ENCODE measurements around the gene RAD51B.

The RAD51B gene

GRCh38 chr14:68772761-68773381 lies 953.3 kb downstream of the RAD51B start:
- DNase-seq, result no peak

DNA sequence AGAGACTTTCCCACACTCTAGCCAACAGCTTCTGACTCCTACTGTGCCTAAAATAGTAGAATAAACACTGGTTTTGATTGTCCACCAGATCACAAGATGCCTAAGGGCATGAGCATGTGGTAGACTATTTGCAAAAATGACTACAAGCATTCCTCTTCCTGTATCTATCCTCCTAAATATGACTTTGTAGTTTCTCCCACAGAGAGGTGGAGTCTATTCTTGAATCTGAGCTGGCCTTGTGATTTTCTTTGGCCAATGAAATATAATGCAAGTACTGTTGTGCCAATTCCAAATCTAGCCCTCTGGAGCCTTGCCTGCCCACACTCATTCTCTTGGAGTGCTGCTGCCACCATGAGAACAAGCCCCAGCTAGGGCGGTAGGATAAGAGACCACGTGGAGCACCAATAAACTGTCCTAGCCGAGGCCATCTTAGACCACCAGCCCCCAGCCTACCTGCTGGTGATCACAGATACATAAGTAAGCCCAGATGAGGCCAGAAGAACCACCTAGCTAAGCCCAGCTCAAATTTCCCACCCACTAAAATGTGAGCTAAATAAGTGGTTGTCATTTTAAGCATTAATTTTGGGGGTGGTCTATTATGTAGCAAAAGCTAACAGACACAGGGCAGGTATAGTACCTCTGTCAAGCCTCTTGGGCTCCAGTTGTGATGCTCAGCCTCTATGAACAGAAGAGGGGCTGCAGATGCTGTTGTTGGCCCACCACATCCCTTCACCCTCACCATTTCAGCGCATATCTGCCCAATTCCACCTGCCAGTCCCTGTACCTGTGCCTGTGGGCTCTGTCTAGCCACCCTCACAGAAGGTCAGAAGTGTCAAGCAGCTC lies 955.4 kb downstream of the RAD51B start:
- DNase-seq, result no peak

- DNase-seq, result no peak
Measured at GRCh38 chr14:68775614-68776126, 956.1 kb downstream of the RAD51B start.

GRCh38 chr14:68777644-68778043 lies 958.1 kb downstream of the RAD51B start:
- DNase-seq, result no peak
